ENCODE measurements around the gene ITGB5.

GRCh38 chr3:124802061-124802698 lies 85.0 kb downstream of the ITGB5 start:
- TF ChIP-seq, protein P1, sequence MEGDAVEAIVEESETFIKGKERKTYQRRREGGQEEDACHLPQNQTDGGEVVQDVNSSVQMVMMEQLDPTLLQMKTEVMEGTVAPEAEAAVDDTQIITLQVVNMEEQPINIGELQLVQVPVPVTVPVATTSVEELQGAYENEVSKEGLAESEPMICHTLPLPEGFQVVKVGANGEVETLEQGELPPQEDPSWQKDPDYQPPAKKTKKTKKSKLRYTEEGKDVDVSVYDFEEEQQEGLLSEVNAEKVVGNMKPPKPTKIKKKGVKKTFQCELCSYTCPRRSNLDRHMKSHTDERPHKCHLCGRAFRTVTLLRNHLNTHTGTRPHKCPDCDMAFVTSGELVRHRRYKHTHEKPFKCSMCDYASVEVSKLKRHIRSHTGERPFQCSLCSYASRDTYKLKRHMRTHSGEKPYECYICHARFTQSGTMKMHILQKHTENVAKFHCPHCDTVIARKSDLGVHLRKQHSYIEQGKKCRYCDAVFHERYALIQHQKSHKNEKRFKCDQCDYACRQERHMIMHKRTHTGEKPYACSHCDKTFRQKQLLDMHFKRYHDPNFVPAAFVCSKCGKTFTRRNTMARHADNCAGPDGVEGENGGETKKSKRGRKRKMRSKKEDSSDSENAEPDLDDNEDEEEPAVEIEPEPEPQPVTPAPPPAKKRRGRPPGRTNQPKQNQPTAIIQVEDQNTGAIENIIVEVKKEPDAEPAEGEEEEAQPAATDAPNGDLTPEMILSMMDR (conservative IDR thresholded peaks at IDR 0.05; ENCODE audit: low read depth, low read length): no peak
- TF ChIP-seq EZH2 (IDR thresholded peaks at IDR 0.05; ENCODE audit: low read length, unreplicated experiment): no peak
